Lower leg skin (tissue), 4 donors: Measurements from ENCODE around the gene MDH1. TPM values are rescaled to one million over a fixed set of nuclear protein-coding genes. Genes with fewer than 3 reads are reported as not detected.

Experiments used
- DNase-seq, 2 donors: peaks; one replicate each; pipeline ENCODE4 v3.0.0-alpha.2; 2019; ENCODE audit warnings: low spot score in 2 of 2
- H3K4me3 ChIP-seq: fragments of 200-600 bp; sonication (generic); 2 replicates; pipeline ENCODE4 v1.5.1; 2017; ENCODE audit warnings: mild to moderate bottlenecking, low read depth; ENCODE audit not compliant: poor library complexity, severe bottlenecking
- CTCF ChIP-seq, 3 donors: fragments of 450-650 bp; IDR thresholded peaks; one replicate each; pipeline ENCODE4 v1.5.1; 2016; ENCODE audit warnings: antibody characterized with exemption in 3 of 3, mild to moderate bottlenecking in 3 of 3, moderate library complexity in 2 of 3
- POLR2A ChIP-seq, 2 donors: fragments of 450-650 bp; IDR thresholded peaks; one replicate each; pipeline ENCODE4 v1.6.1; 2016 to 2017; ENCODE audit warnings: antibody characterized with exemption in 2 of 2, mild to moderate bottlenecking in 1 of 2, moderate library complexity in 1 of 2
- WGBS, 2 donors: methylation state at CpG; one replicate each; pipeline ENCODE4 v1.1.5; 2018; 5-methylcytosine and 5-hydroxymethylcytosine counted together
- intact Hi-C: fragments of 100-400 bp; cut with DNase I; formaldehyde crosslinking; loops from one replicate; pipeline ENCODE4 v1.15.0; 2023; ENCODE audit warnings: low total_unique reads
- total RNA-seq, 4 donors: library from RNA; depleted of rRNA; stranded (reverse); fragments of >200 nt; gene quantifications; one replicate each; pipeline ENCODE4 v1.1.0, GENCODE V29; 2016

Gene MDH1
- total RNA-seq, 4 donors from 2014 or later: 80.9 to 150 (median 115) TPM

- no peak for DNase-seq
- intact Hi-C loops: no loop called here
- no peak overlapping the region for H3K4me3 ChIP-seq
- no peak for TF ChIP-seq POLR2A (IDR thresholded peaks at IDR 0.05)
- TF ChIP-seq CTCF (IDR thresholded peaks at IDR 0.05): no peak
- WGBS, 2 donors: 94 to 98% methylated on average over 2 of the region's 2 CpGs
These were observed 43.6 kb downstream of the MDH1 start for GRCh38 chr2:63632382-63632781.

DNA sequence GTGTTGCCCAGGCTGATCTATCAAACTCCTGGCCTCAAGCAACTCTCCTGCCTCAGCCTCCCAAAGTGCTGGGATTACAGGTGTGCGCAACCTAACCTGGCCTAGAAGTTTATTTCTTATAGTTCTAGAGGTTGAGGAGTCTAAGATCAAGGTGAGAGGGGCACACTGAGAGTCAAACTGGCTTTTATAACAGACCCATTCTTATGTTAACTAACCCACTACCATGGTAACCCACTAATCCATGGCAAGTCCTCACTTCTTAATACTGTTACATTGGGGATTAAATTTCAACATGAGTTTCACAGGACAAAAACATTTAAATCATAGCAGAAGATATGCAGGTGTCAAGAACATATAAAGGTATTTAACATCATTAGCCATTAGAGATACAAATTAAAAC, 50.6 kb downstream of the MDH1 start:
- DNase-seq: no peak
- TF ChIP-seq CTCF (IDR thresholded peaks at IDR 0.05): no peak
- TF ChIP-seq POLR2A (IDR thresholded peaks at IDR 0.05): no peak
- WGBS, 2 donors: 95 to 100% methylated on average over 1 of the region's 1 CpG
- intact Hi-C loops: no loop called here
- no peak overlapping the region for H3K4me3 ChIP-seq

GRCh38 chr2:63642946-63643345, 54.2 kb downstream of the MDH1 start:
- DNase-seq: no peak
- intact Hi-C loops: no loop called here
- TF ChIP-seq CTCF (IDR thresholded peaks at IDR 0.05) (no peak), POLR2A (IDR thresholded peaks at IDR 0.05) (no peak)
- no peak overlapping the region for H3K4me3 ChIP-seq
- WGBS, 2 donors: 59 to 64% methylated on average over 1 of the region's 1 CpG

GRCh38 chr2:63643486-63643885, 54.7 kb downstream of the MDH1 start:
- no peak overlapping the region for H3K4me3 ChIP-seq
- 90 to 95% methylated on average over 1 of the region's 1 CpG for WGBS, 2 donors
- intact Hi-C loops: no loop called here
- DNase-seq: no peak
- no peak for TF ChIP-seq CTCF (IDR thresholded peaks at IDR 0.05)
- TF ChIP-seq POLR2A (IDR thresholded peaks at IDR 0.05): no peak

DNA sequence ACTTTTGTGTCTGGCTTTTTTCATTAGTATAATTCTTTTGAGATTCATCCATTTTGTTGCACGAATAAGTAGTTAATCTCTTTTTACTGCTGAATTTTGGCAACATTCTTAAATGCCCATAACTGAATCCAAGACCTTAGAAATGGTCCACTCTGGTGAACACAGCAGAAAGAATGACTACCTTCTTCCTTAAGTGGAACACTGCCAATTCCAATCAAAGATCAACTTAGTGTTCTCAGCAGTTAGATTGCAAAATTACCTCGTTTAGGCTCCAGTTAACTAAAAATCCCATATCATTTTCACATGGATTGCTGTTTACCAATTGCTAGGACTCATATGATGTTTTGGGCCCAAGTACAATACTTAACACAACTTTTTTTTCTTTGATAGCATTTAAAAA, 59.9 kb downstream of the MDH1 start:
- 71 to 76% methylated on average over 2 of the region's 2 CpGs for WGBS, 2 donors
- intact Hi-C loops: no loop called here
- DNase-seq: no peak

More for the DNA sequence above, 59.9 kb downstream of the MDH1 start:
- H3K4me3 ChIP-seq: no peak overlapping the region
- TF ChIP-seq POLR2A (IDR thresholded peaks at IDR 0.05) (no peak), CTCF (IDR thresholded peaks at IDR 0.05) (no peak)
